Fibroblast of skin of left quadriceps (primary cell): Measurements from ENCODE around the gene SP2.

Experiments
- DNase-seq, 2 experiments: peaks; one replicate each; pipeline ENCODE4 v3.0.0-alpha.2; 2013; ENCODE audit warnings: low read depth in 2 of 2

Gene SP2

DNA sequence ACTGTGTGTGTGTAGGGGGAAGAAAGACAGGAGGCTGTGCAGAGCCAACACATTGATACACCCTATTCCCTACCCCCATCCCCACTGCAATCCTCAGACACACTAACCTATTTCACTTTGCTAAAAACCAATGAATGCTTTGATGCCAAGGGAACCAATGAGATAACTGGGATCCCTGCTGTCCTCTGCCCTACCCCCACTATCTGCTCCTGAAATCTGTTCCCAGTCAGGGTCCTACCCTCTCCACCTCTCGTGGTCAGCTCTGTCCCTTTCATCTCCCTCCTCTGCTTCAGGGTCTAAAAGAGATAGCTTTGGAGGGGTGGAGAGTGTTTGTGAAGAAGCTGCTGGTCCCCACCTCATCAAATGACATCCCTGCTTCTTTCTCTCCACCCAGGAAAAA lies 26.0 kb upstream of the SP2 start:
- DNase-seq = no peak

- no peak for DNase-seq
Observed at GRCh38 chr17:47871048-47871447, 25.0 kb upstream of the SP2 start.

DNA sequence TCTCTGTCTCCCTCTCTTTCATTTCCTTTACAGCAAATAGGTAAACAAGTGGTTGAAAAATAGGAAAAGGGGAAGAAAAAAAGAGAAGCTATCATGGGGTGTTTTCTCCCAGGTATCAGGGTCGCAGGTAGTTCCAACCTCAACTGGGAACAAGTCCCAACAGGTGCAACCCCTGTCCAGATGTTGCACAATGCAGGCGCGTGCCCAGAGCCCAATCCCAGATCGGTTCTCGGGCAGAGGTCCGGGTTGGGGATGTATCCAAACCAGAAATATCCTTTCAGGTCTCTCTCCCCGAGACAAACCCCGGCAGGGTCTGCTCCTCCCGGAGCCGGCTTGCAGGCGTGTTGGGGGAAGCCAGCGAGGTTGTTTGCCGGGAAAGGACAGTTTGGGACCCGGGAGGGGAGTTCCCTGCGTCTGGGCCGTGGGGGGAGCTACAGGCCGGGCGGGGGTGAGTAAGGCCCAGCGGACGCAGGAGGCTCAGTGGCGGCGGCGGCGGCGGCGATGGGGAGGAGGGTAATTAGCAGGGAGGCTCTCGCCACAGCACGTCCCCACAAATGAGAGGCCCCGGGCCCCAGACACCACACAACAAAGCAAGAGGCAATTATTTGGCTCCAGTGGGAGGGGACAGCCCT lies 23.9 kb upstream of the SP2 start:
- DNase-seq = no peak

DNA sequence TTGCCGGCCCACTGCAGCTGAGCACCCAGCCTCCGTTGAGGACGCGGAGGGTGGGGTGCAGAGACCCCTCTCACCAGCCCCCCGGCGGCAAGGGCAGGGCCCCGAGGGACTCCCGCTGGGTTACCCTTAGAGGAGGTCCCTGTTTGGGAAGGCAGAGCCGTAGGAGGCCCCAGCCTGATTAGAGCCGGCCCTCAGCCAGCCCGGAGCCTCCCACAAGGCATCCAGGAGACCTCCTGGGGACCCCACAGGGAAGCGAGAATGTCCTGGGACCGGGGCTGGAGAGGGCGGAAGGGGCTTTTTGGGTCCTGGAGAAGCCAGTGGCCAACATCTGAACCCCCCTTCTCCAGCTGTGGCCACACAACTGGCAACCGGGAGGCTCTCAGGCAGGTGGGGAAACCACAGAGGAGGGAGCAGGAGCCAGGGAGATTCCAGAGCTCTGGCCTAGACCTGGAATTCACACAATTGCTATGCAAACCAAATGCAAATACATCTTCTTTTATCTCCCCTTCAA lies 23.3 kb upstream of the SP2 start:
- DNase-seq = no peak

GRCh38 chr17:47873200-47874090 lies 22.6 kb upstream of the SP2 start:
- DNase-seq = no peak

- DNase-seq = no peak
Observed at GRCh38 chr17:47875011-47875985, 20.7 kb upstream of the SP2 start.

- DNase-seq = no peak
Observed at GRCh38 chr17:47877368-47878034, 18.5 kb upstream of the SP2 start.

DNA sequence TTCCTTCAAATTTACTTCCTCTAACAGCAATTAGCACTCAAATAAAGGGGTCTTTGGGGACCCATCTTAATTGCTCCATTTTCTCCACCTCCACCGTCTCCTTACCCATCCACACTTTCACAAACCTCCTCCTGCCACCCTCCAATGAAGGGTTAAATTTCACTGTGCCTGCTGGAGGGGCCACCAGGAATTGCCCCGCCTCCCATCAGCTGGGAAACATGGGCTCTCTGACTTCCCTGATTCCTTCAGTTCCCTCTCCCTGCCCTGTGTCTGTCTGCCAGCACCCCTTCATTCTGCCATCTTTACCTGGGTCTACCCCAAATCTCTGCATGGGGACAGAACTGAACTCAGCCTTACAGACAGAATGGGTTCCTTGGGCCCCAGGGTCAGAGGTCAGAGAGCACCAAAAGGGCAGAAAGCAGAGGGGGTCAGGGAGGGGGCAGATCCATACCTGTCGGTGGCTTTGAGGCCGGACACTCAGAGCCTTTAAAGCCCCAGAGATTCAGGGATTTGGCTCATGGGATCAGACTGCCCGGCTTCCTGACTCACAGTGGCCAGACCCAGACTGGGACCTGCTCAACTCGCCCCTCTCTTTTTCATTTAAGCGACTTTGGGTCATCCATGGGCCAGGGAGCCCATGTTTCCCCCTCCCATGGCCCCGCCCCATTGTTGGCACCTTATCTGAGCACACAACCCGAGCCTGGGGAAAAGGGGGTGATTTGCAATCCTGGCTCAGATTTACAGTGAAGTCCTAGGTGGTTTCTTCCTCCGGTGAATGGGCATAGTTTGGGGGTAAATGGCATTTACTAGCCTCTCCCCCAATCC lies 17.6 kb upstream of the SP2 start:
- DNase-seq = no peak

- DNase-seq = no peak
Observed at GRCh38 chr17:47879028-47879585, 16.9 kb upstream of the SP2 start.

- DNase-seq = no peak
Observed at GRCh38 chr17:47879776-47880454, 16.1 kb upstream of the SP2 start.

GRCh38 chr17:47882247-47882646 lies 13.8 kb upstream of the SP2 start:
- DNase-seq = no peak

GRCh38 chr17:47882695-47883588 lies 13.1 kb upstream of the SP2 start:
- no peak for DNase-seq

DNA sequence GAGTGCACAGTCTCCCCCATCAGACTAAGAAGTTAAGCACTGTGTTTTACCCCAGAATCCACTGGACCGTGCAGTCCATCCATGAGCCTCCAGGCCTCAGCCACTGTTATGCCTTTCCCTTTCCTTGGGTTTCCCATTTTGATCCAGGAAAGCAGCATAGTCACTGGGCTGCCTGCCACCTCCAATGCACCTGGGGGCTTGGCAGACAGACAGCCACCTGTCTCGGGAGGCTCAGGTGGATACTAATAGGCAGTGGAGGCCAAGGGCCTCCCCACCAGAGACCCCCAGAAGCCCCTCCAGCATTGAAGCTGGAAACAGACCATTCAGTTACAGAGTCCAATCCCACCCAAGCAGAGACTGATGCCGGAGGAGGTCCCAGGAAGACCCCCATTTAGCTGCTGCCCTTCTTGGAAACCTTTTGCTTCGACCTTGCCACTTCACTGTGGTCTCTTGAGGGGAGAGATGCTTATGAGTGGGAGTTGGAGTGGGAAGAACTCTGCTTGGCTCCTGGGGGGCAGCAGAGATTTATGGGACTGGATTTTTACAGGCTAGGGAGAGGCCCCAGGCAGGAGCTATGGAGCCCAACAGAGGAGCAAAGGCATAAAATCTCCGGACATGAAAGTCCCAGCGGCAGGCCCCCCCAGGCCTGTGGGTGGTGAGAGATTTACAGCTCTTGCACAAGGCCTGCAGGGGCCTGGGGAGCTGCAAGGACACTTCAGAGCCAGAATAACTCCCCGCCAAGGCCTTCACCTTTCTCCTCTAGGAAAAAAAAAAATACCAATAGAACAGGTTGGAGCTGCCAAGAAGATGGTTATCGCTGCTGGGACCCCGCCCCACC lies 12.2 kb upstream of the SP2 start:
- DNase-seq = no peak

DNA sequence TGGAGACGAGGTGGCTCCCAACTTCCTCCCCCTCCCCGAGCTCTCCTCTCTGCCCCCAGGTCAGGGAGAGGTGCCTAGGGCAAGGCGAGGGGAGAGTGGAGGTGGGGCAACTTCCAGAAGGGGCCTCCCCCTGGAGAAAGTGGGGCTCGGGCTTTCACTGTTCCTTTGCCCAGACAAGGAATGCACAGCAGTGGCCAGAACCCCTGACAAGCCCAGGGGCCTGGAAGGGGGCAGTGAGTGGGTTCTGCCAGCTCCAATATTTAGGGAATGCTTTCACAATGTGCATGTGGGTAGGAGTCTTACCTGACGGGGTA lies 11.7 kb upstream of the SP2 start:
- no peak for DNase-seq

DNA sequence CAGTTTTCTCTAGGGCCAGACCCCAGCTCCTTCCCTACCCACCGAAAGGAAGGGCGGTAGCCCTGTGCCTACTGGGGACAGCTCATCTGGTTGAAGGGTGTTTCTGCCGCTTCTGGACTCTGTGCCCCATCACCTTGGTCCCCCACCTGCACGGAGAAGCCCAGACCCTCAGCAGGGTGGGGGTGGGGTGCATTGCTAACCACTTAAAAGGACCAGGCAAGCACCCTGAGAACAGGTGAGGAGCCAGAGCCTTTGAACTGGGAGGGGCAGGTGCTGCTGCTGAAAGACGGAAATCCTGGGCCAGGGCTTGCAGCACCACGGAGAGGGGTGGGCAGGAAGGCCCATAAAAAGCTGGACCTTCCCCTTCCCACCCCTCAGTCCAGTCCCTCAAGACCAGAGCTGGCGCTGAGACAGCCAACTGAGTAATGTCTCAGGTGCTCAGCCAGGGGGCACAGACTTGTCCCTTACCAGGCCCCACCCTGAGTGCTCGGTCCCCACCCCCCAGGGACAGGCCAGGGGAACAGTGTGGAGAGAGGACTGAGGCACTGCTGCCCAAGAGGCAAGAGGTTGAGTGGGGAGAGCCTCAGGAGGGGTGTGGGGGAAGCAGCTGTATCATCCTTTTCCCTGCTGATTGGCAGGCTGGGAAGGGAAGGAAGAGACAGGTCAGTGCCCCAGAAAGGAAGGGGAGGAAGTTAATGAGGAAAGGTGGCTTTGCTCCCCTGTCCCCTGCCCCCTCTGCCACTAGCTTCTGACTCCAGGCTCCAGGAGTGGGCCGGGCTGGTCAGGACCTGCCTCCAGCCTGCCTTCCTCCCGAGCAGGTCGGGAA lies 10.9 kb upstream of the SP2 start:
- no peak for DNase-seq

DNA sequence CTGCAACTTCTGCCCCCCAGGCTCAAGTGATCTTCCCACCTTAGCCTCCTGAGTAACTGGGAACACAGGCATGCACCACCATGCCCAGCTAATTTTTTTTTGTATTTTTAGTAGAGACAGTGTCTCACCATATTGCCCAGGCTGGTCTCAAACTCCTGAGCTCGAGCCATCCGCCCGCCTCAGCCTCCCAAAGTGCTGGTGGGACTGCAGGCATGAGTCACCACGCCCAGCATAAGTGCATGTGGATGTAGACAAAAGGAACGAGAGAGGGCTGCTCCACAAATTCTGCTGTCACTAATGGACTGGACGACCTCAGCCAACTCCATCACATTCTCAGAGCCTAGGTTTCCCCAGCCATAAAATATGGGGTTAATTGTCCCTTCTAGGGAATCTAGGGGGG lies 7.7 kb upstream of the SP2 start:
- DNase-seq = no peak
